ENCODE measurements around the gene SKOR1. TPM values are rescaled to one million over a fixed set of nuclear protein-coding genes. Genes with fewer than 3 reads are reported as not detected.

The SKOR1 gene
- total and polyA plus RNA-seq, 2 of the 4 experiments (the other 2 are of a cell fraction) = 0.03 TPM; not detected in 1

DNA sequence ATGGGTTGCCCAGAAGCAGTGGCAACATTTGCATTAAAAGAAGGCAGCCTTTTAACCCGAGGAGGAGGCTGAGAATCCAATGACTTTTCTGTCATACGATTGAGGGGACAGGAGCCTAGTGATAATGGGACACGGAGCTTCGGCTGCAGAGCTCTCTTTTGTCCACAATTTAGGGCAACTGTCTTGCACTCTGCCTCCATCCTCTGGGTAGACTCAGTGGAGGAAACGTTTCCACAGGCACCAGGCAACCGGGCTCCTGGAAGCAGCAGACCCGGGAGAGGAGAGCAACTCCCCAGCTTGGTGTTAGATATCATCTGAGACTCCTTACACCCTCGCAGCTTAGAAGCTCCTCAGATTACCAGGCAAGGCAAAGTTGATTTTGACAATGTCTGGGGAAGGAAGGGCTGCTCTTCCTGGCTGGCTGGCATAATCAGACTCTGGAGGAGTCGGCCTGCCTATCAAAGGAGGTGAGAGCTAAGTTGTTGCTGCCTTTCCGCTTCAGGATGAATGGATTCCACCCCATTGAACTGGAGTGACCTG lies 58.0 kb downstream of the SKOR1 start:
- Histone ChIP-seq H3K27me3 (ENCODE audit: control insufficient read depth, insufficient read depth, low read length) (peaks cover 8% of the 10 kb centered on the region), H2AK9ac (replicated peaks; ENCODE audit: low read depth, low read length, poor library complexity) (peak overlapping the region; percentile 3), H3K4me2 (ENCODE audit: low read depth, low read length) (no peak overlapping the region), H3K27ac (ENCODE audit: insufficient read depth, low read length) (no peak overlapping the region), H3K9me1 (ENCODE audit: insufficient read depth, low read length) (no peaks in the 10 kb centered on the region), H3K9ac (ENCODE audit: low read depth, low read length) (no peak overlapping the region), H3K4me3 (ENCODE audit: insufficient read depth, low read depth, low read length) (no peak overlapping the region), H2AK5ac (ENCODE audit: low read depth, low read length) (no peak overlapping the region), H4K5ac (ENCODE audit: low read depth, low read length) (no peak overlapping the region), H3K79me1 (ENCODE audit: low read depth in 1 of 2, low read length in 2 of 2) (no peaks in the 10 kb centered on the region), H4K20me1 (ENCODE audit: insufficient read depth, low read length) (no peaks in the 10 kb centered on the region), H3K14ac (replicated peaks; ENCODE audit: low read depth, low read length) (no peak overlapping the region), H4K91ac (ENCODE audit: insufficient read depth, low read depth, low read length) (no peak overlapping the region), H3K23ac (ENCODE audit: low read depth, low read length) (no peak overlapping the region), H4K8ac (ENCODE audit: low read depth in 2 of 2, low read length in 2 of 2) (no peak overlapping the region), H2BK15ac (ENCODE audit: low read depth, low read length) (no peak overlapping the region), H2AFZ (replicated peaks; ENCODE audit: low read length, poor library complexity) (peak overlapping the region; percentile 29), H3K56ac (ENCODE audit: extremely low read depth, insufficient read depth, low read length) (no peak overlapping the region), H3K9me3 (ENCODE audit: control insufficient read depth, insufficient read depth, low read length) (no peaks in the 10 kb centered on the region), H3K18ac (ENCODE audit: low read depth, low read length) (no peak overlapping the region), H2BK20ac (ENCODE audit: low read depth, low read length) (no peak overlapping the region), H3K36me3 (ENCODE audit: control insufficient read depth, insufficient read depth, low read length) (no peaks in the 10 kb centered on the region), H2BK120ac (ENCODE audit: low read depth, low read length) (no peak overlapping the region), H3K4me1 (ENCODE audit: control insufficient read depth, insufficient read depth, low read length) (0 out of 2 replicates have a peak, but pooled peaks cover 2% of the 10 kb centered on the region), H3K4ac (ENCODE audit: low read depth, low read length) (no peak overlapping the region), H2BK5ac (ENCODE audit: low read depth, low read length, poor library complexity, severe bottlenecking) (no peak overlapping the region)
- WGBS, 2 experiments (ENCODE audit: extremely low coverage in 2 of 2, insufficient read length in 1 of 2) = 20% methylated on average over 1 of the region's 10 CpGs; no CpG with 5 or more reads in 1 of the 2 experiments
- dilution Hi-C loops (cut with HindIII; ENCODE audit: low sequenced_read_pairs, unreplicated experiment) = no loop called here
- ATAC-seq (ENCODE audit: low read depth) = no peak
- CTCF ChIA-PET = no interaction called here
- POLR2A ChIA-PET (ENCODE audit: unreplicated experiment) = no interaction called here
- no peak for DNase-seq
- in situ Hi-C loops (cut with MboI; ENCODE audit: low sequenced_read_pairs) = no loop called here
- BruUV-seq (replicated peaks) = no TSS peak
- intact Hi-C loops (cut with micrococcal nuclease) = no loop called here
- TF ChIP-seq RCOR1 (IDR thresholded peaks at IDR 0.05; ENCODE audit: insufficient replicate concordance, low read length) (no peak), NFE2L2 (IDR thresholded peaks at IDR 0.05; ENCODE audit: low read depth, low read length) (no peak), SMC3 (IDR thresholded peaks at IDR 0.05; ENCODE audit: low read depth, low read length) (no peak)
